Measurements from ENCODE around the gene SH3RF2. TPM values are rescaled to one million over a fixed set of nuclear protein-coding genes. Genes with fewer than 3 reads are reported as not detected.

The SH3RF2 gene
- total and polyA plus RNA-seq, 4 experiments from 2014 or later = not detected

DNA sequence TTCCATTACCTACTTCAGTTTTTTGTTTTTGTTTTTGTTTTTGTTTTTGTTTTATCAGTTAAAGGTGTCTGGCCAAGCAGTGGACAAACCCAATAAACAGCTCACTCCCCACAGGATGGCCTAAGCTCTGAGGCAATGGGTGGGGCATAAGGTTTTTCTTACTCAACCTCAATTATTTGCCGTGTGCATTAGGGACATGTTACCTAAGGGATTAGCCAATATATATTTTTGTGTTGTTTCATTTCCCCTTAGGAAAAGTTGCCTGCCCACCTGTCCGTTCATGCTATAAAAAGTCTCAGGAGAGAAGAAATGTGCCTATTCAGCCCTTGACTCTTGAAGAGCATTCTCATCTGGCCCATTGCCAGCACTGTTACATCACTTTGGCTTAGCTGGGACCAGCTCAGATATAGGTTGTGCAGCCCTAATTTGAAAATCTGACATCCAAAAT is 7.3 kb downstream of the SH3RF2 start:
- intact Hi-C loops (cut with micrococcal nuclease) = no loop called here
- Mint-ChIP-seq H3K36me3 (no peaks in the 10 kb centered on the region), H3K27me3 (peaks cover 0 to 6% of the 10 kb centered on the region in 2 donors), H3K27ac (no peak overlapping the region), H3K4me1 (peaks cover 0 to 3% (median 0%) of the 10 kb centered on the region in 4 donors), H3K4me3 (no peak overlapping the region), H3K9me3 (no peaks in the 10 kb centered on the region)
- Histone ChIP-seq H3K4me3 (ENCODE audit: low read length in 2 of 2) (no peak overlapping the region), H3K36me3 (ENCODE audit: insufficient read depth, low read length) (no peaks in the 10 kb centered on the region), H3K27me3 (ENCODE audit: insufficient read depth, low read length) (no peaks in the 10 kb centered on the region), H3K9me3 (ENCODE audit: control insufficient read depth in 1 of 2, low read length in 2 of 2) (no peaks in the 10 kb centered on the region), H3K4me1 (ENCODE audit: insufficient read depth, low read length) (no peaks in the 10 kb centered on the region), H3K27ac (ENCODE audit: low read depth, low read length) (no peak overlapping the region)
- CTCF ChIA-PET (ENCODE audit: partially characterized antibody) = no interaction called here
- POLR2A ChIA-PET (ENCODE audit: partially characterized antibody) = no interaction called here
- DNase-seq = no peak

DNA sequence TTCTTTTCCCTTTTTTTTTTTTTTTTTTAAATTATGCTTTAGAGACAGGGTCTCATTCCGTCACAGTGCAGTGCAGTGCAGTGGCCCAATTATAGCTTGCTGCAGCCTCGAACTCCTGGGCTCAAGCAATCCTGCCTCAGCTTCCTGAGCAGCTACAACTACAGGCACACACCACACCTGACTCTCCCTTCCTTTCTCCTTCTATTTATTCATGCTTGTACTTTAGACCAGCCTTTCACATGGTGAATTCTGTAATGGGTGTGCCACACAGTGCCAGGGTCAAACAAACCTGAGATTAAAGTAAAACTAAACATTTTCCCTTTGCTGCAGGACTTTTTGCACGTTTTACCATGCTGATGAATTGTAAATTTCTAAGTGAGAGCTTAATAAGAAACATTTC is 8.0 kb downstream of the SH3RF2 start:
- intact Hi-C loops (cut with micrococcal nuclease) = no loop called here
- H3K9me3 ChIP-seq (ENCODE audit: control insufficient read depth in 1 of 2, low read length in 2 of 2) = no peaks in the 10 kb centered on the region
- H3K36me3 Mint-ChIP-seq = no peaks in the 10 kb centered on the region
- ChIA-PET CTCF (ENCODE audit: partially characterized antibody) (no interaction called here), POLR2A (ENCODE audit: partially characterized antibody) (no interaction called here)
- no peaks in the 10 kb centered on the region for H3K27me3 ChIP-seq (ENCODE audit: insufficient read depth, low read length)
- peaks cover 0 to 4% of the 10 kb centered on the region in 2 donors for H3K27me3 Mint-ChIP-seq
- H3K4me3 ChIP-seq (ENCODE audit: low read length in 2 of 2) = no peak overlapping the region
- DNase-seq = no peak
- H3K4me1 ChIP-seq (ENCODE audit: insufficient read depth, low read length) = no peaks in the 10 kb centered on the region
- no peak overlapping the region for H3K4me3 Mint-ChIP-seq
- no peaks in the 10 kb centered on the region for H3K9me3 Mint-ChIP-seq
- H3K4me1 Mint-ChIP-seq = peaks cover 0 to 3% (median 0%) of the 10 kb centered on the region in 4 donors
- no peaks in the 10 kb centered on the region for H3K36me3 ChIP-seq (ENCODE audit: insufficient read depth, low read length)
- no peak overlapping the region for H3K27ac Mint-ChIP-seq
- no peak overlapping the region for H3K27ac ChIP-seq (ENCODE audit: low read depth, low read length)

DNA sequence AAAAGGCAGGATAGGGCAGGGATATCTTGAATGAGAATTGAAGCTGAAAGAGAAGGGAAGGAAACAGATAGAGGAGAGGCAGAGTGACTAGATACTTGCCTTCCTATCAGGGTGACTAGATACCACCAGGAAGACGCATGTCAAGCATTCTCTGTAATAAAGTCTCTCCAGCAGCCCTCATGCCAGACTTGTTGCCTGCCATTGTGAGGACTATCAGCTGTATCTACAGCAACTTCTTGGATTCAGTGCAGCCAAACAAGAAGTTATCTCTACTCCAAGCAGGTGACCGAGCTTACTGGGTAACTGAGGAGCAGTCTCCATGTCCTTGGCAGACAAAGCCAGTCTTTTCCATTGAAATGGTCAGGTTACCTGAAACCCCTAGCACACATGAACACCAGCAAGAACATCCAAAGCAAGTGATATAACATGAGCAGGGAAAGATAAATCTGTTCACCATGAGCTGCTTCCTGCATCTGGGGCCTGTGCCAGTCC is 9.3 kb downstream of the SH3RF2 start:
- Mint-ChIP-seq H3K27ac (no peak overlapping the region), H3K4me1 (peaks cover 0 to 3% (median 0%) of the 10 kb centered on the region in 4 donors), H3K9me3 (no peaks in the 10 kb centered on the region), H3K36me3 (no peaks in the 10 kb centered on the region), H3K27me3 (no peaks in the 10 kb centered on the region), H3K4me3 (no peak overlapping the region)
- ChIA-PET CTCF (ENCODE audit: partially characterized antibody) (no interaction called here), POLR2A (ENCODE audit: partially characterized antibody) (no interaction called here)
- Histone ChIP-seq H3K27me3 (ENCODE audit: insufficient read depth, low read length) (no peaks in the 10 kb centered on the region), H3K27ac (ENCODE audit: low read depth, low read length) (no peak overlapping the region), H3K4me1 (ENCODE audit: insufficient read depth, low read length) (no peaks in the 10 kb centered on the region), H3K9me3 (ENCODE audit: control insufficient read depth in 1 of 2, low read length in 2 of 2) (no peaks in the 10 kb centered on the region), H3K4me3 (ENCODE audit: low read length in 2 of 2) (no peak overlapping the region), H3K36me3 (ENCODE audit: insufficient read depth, low read length) (no peaks in the 10 kb centered on the region)
- intact Hi-C loops (cut with micrococcal nuclease) = no loop called here
- DNase-seq = no peak

DNA sequence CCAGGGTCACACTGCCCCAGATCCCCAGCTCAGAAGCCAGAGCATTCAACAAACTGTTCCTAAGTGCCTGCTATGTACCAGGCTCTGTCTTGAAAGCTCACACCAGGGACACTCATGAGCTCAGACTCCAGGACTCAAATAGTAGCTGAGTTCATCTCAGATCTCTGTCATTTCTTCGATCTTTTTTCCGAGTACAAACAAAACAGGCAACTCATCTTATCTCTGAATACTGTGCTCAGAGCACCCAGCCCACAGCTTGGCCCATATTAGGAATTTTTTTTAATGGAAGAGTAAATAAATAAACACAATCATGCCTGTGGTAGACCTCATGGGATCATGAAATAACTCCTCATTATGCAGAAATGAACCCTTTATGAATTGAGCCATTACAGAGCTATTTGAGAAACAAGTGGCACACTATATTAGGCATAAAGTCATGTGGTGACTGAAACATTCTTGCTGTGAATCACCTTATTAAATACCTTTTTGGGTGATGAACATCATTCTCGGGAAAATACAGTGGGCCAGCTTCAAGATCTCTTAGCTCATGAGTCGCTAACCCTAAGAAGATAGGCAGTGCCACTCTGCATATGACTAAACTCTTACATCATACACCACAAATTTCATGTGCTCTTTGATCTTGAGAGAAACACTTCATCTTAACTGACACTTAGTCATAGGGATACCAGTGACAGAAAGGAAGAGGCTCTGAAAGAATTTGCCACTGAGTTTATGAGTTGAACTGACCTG is 9.9 kb downstream of the SH3RF2 start:
- Mint-ChIP-seq H3K27me3 (no peaks in the 10 kb centered on the region), H3K9me3 (no peaks in the 10 kb centered on the region), H3K4me1 (peaks cover 0 to 3% (median 0%) of the 10 kb centered on the region in 4 donors), H3K4me3 (no peak overlapping the region), H3K36me3 (no peaks in the 10 kb centered on the region), H3K27ac (no peak overlapping the region)
- POLR2A ChIA-PET (ENCODE audit: partially characterized antibody) = no interaction called here
- Histone ChIP-seq H3K9me3 (ENCODE audit: control insufficient read depth in 1 of 2, low read length in 2 of 2) (no peaks in the 10 kb centered on the region), H3K36me3 (ENCODE audit: insufficient read depth, low read length) (no peaks in the 10 kb centered on the region), H3K27me3 (ENCODE audit: insufficient read depth, low read length) (no peaks in the 10 kb centered on the region), H3K4me3 (ENCODE audit: low read length in 2 of 2) (no peak overlapping the region), H3K27ac (ENCODE audit: low read depth, low read length) (no peak overlapping the region), H3K4me1 (ENCODE audit: insufficient read depth, low read length) (no peaks in the 10 kb centered on the region)
- DNase-seq = no peak
- intact Hi-C loops (cut with micrococcal nuclease) = no loop called here
- CTCF ChIA-PET (ENCODE audit: partially characterized antibody) = no interaction called here

DNA sequence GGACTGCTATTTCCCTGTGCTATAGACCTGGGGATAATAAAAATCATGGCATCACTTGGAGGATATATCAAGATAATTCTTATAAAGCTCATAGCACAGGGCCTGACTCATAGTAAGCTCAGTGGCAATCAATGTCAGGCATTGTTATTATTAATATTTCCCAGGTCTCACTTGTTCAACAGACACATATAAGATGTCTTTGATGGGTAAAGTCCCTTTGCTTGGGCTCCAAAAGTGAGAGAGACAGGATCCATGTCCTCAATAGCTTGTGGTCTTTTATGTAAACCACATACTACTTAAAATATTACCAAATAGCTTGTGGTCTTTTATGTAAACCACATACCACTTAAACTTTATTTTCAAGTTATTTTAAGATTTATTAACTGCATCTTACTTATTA is 11.2 kb downstream of the SH3RF2 start:
- no peak overlapping the region for H3K4me3 ChIP-seq (ENCODE audit: low read length in 2 of 2)
- ChIA-PET POLR2A (ENCODE audit: partially characterized antibody) (no interaction called here), CTCF (ENCODE audit: partially characterized antibody) (no interaction called here)
- no peaks in the 10 kb centered on the region for H3K36me3 Mint-ChIP-seq
- no peak overlapping the region for H3K27ac Mint-ChIP-seq
- no peaks in the 10 kb centered on the region for H3K9me3 ChIP-seq (ENCODE audit: control insufficient read depth in 1 of 2, low read length in 2 of 2)
- H3K4me1 Mint-ChIP-seq = peaks cover 0 to 3% (median 0%) of the 10 kb centered on the region in 4 donors
- intact Hi-C loops (cut with micrococcal nuclease) = no loop called here
- H3K27me3 Mint-ChIP-seq = no peaks in the 10 kb centered on the region
- peaks cover 0 to 2% (median 0%) of the 10 kb centered on the region in 8 donors for H3K9me3 Mint-ChIP-seq
- no peak for DNase-seq
- H3K4me1 ChIP-seq (ENCODE audit: insufficient read depth, low read length) = no peaks in the 10 kb centered on the region
- no peak overlapping the region for H3K4me3 Mint-ChIP-seq
- H3K27ac ChIP-seq (ENCODE audit: low read depth, low read length) = no peak overlapping the region
- no peaks in the 10 kb centered on the region for H3K27me3 ChIP-seq (ENCODE audit: insufficient read depth, low read length)
- H3K36me3 ChIP-seq (ENCODE audit: insufficient read depth, low read length) = no peaks in the 10 kb centered on the region

DNA sequence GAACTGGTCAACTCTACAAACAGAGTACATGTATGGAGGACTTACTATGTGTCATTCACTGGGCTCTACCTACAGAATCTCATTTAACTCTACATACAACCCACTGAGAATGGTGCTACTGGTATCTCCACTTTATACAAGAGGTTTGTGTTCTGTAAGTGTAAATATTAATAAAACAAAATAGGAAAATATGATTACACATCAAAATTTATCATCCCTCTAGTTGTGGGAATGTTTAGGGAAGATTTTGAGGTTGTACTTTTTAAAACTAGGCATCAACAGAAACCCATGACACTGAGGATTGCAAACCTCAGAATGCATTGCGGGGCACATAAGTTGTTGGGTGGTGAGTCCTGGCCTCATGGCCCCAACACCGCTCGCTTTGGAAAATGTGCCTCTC is 11.7 kb downstream of the SH3RF2 start:
- no peaks in the 10 kb centered on the region for H3K36me3 ChIP-seq (ENCODE audit: insufficient read depth, low read length)
- no peaks in the 10 kb centered on the region for H3K9me3 ChIP-seq (ENCODE audit: control insufficient read depth in 1 of 2, low read length in 2 of 2)
- no peak overlapping the region for H3K4me3 ChIP-seq (ENCODE audit: low read length in 2 of 2)
- H3K9me3 Mint-ChIP-seq = peaks cover 0 to 4% (median 0%) of the 10 kb centered on the region in 8 donors
- no peaks in the 10 kb centered on the region for H3K27me3 Mint-ChIP-seq
- no peak overlapping the region for H3K4me3 Mint-ChIP-seq
- no peaks in the 10 kb centered on the region for H3K36me3 Mint-ChIP-seq
- intact Hi-C loops (cut with micrococcal nuclease) = no loop called here
- H3K27me3 ChIP-seq (ENCODE audit: insufficient read depth, low read length) = no peaks in the 10 kb centered on the region
- POLR2A ChIA-PET (ENCODE audit: partially characterized antibody) = no interaction called here
- H3K4me1 Mint-ChIP-seq = peaks cover 0 to 2% (median 0%) of the 10 kb centered on the region in 4 donors
- H3K27ac Mint-ChIP-seq = no peak overlapping the region
- CTCF ChIA-PET (ENCODE audit: partially characterized antibody) = no interaction called here
- H3K4me1 ChIP-seq (ENCODE audit: insufficient read depth, low read length) = no peaks in the 10 kb centered on the region
- no peak overlapping the region for H3K27ac ChIP-seq (ENCODE audit: low read depth, low read length)
- no peak for DNase-seq

DNA sequence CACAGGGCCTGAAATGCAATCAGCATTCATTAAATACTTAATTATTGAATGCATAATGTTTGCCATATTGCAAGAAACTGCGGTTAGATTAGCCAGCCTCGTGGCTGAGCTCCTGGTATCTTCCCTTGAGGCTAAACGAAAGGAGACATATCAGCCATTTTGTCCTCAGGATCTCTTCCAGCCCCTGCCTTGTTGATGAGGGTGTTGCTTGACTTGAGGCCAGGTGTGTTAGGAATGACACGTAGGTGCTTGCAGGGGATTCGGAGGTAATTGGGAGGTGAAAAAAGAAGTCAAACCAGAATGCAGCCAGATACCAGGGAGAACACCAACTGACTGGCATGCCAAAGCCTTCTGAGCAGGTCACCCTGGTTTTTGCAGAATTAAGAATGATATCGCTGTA is 12.5 kb downstream of the SH3RF2 start:
- Histone ChIP-seq H3K4me1 (ENCODE audit: insufficient read depth, low read length) (no peaks in the 10 kb centered on the region), H3K4me3 (ENCODE audit: low read length in 2 of 2) (no peak overlapping the region), H3K27ac (ENCODE audit: low read depth, low read length) (no peak overlapping the region), H3K36me3 (ENCODE audit: insufficient read depth, low read length) (no peaks in the 10 kb centered on the region), H3K27me3 (ENCODE audit: insufficient read depth, low read length) (no peaks in the 10 kb centered on the region), H3K9me3 (ENCODE audit: control insufficient read depth in 1 of 2, low read length in 2 of 2) (no peaks in the 10 kb centered on the region)
- intact Hi-C loops (cut with micrococcal nuclease) = no loop called here
- POLR2A ChIA-PET (ENCODE audit: partially characterized antibody) = no interaction called here
- Mint-ChIP-seq H3K4me3 (no peak overlapping the region), H3K4me1 (peaks cover 0 to 1% (median 0%) of the 10 kb centered on the region in 4 donors), H3K9me3 (peaks cover 0 to 5% (median 0%) of the 10 kb centered on the region in 8 donors), H3K36me3 (no peaks in the 10 kb centered on the region), H3K27ac (no peak overlapping the region), H3K27me3 (peaks cover 0 to 3% of the 10 kb centered on the region in 2 donors)
- no peak for DNase-seq
- CTCF ChIA-PET (ENCODE audit: partially characterized antibody) = no interaction called here
